ENCODE results near the gene TEAD1. TPM values are rescaled to one million over a fixed set of nuclear protein-coding genes. Genes with fewer than 3 reads are reported as not detected.

Gene TEAD1
- total RNA-seq, 4 donors from 2014 or later: 127 to 165 (median 140) TPM

DNA sequence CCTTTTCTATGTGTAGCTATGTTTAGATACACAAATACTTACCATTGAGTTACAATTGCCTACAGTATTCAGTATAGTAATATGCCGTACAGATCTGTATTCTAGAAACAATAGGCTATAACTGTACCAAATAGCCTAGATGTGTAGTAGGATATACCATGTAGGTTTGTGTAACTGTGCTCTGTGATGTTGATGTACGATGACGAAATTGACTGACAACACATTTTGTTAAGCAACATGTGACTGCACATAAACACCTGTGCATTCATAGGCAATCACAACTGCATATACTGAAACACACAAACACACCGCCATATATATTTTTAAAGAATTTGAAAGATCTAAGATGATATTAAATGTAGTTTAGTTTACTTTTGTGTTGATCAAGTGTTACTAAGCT is 60.4 kb downstream of the TEAD1 start:
- no peaks in the 10 kb centered on the region for H3K9me3 ChIP-seq
- WGBS, 2 donors: 93 to 98% methylated on average over 4 of the region's 4 CpGs
- DNase-seq (ENCODE audit: low spot score in 2 of 2): no peak

DNA sequence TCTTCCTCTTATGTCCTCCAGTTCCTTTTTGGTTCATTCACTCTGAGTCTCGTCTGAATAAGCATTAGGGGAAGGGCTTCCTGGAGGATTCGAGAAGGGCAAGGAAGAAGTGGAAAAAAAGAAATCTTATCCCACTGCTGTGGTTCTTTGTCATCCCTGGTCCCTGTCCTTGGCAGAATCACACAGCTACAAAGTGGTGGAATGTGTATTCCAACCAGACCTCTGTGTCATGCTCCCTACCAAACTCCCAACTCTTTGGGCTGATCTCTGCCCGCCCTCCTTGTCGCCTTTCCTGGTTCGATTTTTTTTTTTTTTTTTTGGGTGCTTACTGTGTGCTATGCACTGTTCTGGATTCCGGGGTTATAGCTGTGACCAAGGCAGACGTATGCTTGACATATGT is 61.0 kb downstream of the TEAD1 start:
- Histone ChIP-seq H3K9me3 (no peaks in the 10 kb centered on the region), H3K27me3 (no peaks in the 10 kb centered on the region), H3K4me3 (no peak overlapping the region), H3K4me1 (peaks cover 0 to 12% (median 3%) of the 10 kb centered on the region in 4 donors), H3K27ac (no peak overlapping the region), H3K36me3 (no peaks in the 10 kb centered on the region)
- 78 to 84% methylated on average over 7 of the region's 7 CpGs for WGBS, 2 donors
- DNase-seq (ENCODE audit: low spot score in 2 of 2): no peak
- TF ChIP-seq POLR2A (IDR thresholded peaks at IDR 0.05): no peak
- no peak for TF ChIP-seq EP300 (IDR thresholded peaks at IDR 0.05)
- TF ChIP-seq, protein P1, sequence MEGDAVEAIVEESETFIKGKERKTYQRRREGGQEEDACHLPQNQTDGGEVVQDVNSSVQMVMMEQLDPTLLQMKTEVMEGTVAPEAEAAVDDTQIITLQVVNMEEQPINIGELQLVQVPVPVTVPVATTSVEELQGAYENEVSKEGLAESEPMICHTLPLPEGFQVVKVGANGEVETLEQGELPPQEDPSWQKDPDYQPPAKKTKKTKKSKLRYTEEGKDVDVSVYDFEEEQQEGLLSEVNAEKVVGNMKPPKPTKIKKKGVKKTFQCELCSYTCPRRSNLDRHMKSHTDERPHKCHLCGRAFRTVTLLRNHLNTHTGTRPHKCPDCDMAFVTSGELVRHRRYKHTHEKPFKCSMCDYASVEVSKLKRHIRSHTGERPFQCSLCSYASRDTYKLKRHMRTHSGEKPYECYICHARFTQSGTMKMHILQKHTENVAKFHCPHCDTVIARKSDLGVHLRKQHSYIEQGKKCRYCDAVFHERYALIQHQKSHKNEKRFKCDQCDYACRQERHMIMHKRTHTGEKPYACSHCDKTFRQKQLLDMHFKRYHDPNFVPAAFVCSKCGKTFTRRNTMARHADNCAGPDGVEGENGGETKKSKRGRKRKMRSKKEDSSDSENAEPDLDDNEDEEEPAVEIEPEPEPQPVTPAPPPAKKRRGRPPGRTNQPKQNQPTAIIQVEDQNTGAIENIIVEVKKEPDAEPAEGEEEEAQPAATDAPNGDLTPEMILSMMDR (IDR thresholded peaks at IDR 0.05): no peak

More for the DNA sequence above, 60.4 kb downstream of the TEAD1 start:
- Histone ChIP-seq H3K27me3 (no peaks in the 10 kb centered on the region), H3K4me3 (no peak overlapping the region), H3K36me3 (no peaks in the 10 kb centered on the region), H3K27ac (no peak overlapping the region), H3K4me1 (peaks cover 0 to 15% (median 4%) of the 10 kb centered on the region in 4 donors)
- TF ChIP-seq, protein P1 (IDR thresholded peaks at IDR 0.05): no peak
- no peak for TF ChIP-seq EP300 (IDR thresholded peaks at IDR 0.05)
- TF ChIP-seq POLR2A (IDR thresholded peaks at IDR 0.05): no peak

DNA sequence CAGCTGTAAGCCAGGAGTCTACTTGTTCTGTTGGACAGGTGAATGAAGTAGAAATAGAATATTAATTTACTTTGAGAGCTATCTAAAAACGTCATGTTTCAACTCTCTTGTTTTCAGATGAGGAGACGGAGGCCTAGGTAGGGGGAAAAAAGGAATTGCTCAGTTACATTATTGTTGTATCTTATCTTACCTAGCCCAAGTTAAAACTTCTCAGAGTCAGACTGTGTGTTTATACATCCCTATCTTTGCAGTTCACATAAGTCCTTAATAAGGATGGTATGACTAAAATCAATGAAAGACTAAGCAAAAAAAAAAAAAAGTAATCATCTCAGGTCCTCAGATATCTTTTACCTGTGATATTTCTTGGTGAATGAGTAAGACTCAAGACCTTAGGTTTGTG is 62.8 kb downstream of the TEAD1 start:
- H3K36me3 ChIP-seq: no peaks in the 10 kb centered on the region
- TF ChIP-seq, protein P1 (IDR thresholded peaks at IDR 0.05): no peak
- no peak for TF ChIP-seq POLR2A (IDR thresholded peaks at IDR 0.05)
- no peak for TF ChIP-seq EP300 (IDR thresholded peaks at IDR 0.05)
- H3K27ac ChIP-seq: no peak overlapping the region
- no peaks in the 10 kb centered on the region for H3K27me3 ChIP-seq
- WGBS, 2 donors: 46 to 48% methylated on average over 2 of the region's 2 CpGs
- no peak for DNase-seq (ENCODE audit: low spot score in 2 of 2)
- H3K4me1 ChIP-seq: peaks cover 0 to 17% (median 3%) of the 10 kb centered on the region in 4 donors
- no peaks in the 10 kb centered on the region for H3K9me3 ChIP-seq
- no peak overlapping the region for H3K4me3 ChIP-seq

DNA sequence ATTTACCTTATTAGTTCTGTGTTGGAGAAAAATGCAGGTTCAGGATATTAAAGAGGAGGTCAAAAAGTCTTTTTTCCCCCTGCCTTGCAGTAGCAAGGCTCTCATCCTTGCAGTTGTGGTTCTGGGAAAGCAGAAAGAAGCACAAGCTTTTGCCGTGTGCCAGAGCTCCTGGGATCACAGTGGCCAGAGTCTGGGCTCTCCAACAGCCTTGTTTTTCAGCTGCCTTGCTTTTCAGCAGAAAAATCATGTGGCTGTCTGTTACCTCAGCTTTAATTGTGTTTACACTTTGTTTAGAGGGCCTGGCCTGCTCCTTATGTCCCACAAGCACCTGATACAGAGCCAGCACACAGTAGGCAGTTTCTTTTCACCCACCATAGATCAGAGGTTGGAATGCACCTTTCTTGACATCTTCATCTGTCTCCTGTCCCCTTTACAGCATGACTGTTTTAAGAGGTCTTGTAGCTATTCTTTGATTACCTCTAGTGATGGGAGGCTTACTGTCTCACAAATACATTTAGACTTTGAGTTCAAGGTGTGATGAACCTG is 67.5 kb downstream of the TEAD1 start:
- TF ChIP-seq, protein P1 (IDR thresholded peaks at IDR 0.05): no peak
- no peak for TF ChIP-seq POLR2A (IDR thresholded peaks at IDR 0.05)
- TF ChIP-seq EP300 (IDR thresholded peaks at IDR 0.05): no peak
- 13 to 36% methylated on average over 1 of the region's 1 CpG for WGBS, 2 donors
- no peaks in the 10 kb centered on the region for H3K36me3 ChIP-seq
- H3K4me1 ChIP-seq: peaks cover 3 to 25% (median 9%) of the 10 kb centered on the region in 4 donors
- H3K9me3 ChIP-seq: no peaks in the 10 kb centered on the region
- no peaks in the 10 kb centered on the region for H3K27me3 ChIP-seq
- no peak for DNase-seq (ENCODE audit: low spot score in 2 of 2)
- H3K4me3 ChIP-seq: no peak overlapping the region
- no peak overlapping the region for H3K27ac ChIP-seq

DNA sequence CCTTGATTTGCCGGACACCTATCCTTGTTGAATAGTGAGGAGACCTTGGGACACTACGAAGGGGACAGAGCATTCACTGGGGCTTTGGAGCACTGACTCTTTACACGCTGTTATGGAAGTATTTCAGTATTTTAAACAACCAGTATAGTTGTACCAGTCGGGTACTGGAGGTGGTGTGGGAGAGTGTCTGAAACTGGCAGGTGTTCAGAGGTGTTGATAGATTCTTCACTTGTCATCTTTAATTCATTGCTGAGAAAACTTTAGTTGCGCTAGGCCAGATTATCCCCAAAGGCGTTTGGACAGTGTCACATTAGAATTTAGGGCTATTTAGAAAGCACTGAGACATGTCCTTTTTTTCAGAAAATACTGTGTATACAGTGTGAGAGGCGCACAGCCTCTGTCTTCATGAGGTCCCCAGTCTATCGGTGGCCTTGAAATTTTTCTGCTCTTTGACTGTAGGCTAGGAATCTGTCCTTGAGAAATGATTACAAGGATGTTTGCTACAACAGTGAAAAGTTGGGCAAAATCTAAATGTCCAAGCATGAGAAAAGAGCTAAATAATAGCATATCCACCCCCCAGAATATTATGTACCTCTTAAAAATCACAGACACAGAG is 69.7 kb downstream of the TEAD1 start:
- H3K36me3 ChIP-seq: no peaks in the 10 kb centered on the region
- no peak overlapping the region for H3K4me3 ChIP-seq
- H3K9me3 ChIP-seq: no peaks in the 10 kb centered on the region
- H3K4me1 ChIP-seq: peaks cover 3 to 41% (median 10%) of the 10 kb centered on the region in 4 donors
- no peak for TF ChIP-seq POLR2A (IDR thresholded peaks at IDR 0.05)
- TF ChIP-seq EP300 (IDR thresholded peaks at IDR 0.05): no peak
- TF ChIP-seq, protein P1 (IDR thresholded peaks at IDR 0.05): no peak
- no peak overlapping the region for H3K27ac ChIP-seq
- DNase-seq (ENCODE audit: low spot score in 2 of 2): no peak
- WGBS, 2 donors: 82 to 84% methylated on average over 8 of the region's 8 CpGs
- no peaks in the 10 kb centered on the region for H3K27me3 ChIP-seq

Data from tibial nerve (tissue), 4 donors.